ENCODE measurements around the gene CARD10.
"Not testable (repeated sequence)": the region's sequence is repeated elsewhere in the genome, so short reads cannot be mapped to it uniquely, and the experiment has no call there.

The CARD10 gene

DNA sequence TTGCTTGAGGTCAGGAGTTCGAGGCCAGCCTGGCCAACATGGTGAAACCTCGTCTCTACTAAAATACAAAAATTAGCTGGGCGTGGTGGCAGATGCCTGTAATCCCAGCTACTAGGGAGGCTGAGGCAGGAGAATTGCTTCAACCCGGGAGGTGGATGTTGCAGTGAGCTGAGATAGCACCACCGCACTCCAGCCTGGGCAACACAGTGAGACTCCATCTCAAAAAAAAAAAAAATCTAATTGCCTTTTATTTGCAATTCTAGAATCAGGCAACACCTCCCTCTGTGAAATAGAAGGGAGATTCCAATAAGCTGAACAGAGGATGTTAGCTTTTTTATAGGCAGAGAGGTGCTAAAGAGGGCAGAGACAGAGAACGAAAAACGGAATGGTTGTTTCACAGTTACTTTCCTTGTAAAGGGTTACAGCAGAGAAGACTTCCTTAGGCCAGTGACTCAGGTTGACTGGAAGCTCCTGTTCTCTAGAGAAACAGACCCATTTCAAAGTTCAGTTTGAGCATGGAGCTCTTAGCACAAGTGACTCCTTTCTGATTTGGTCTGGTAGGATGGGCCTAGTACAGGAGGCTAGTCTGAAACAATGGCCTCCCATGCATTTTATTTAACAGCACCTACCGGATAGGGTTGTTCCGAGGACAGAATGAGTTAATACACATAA lies 8.0 kb upstream of the CARD10 start:
- H3K36me3 ChIP-seq (ENCODE audit: control insufficient read depth in 1 of 2, insufficient read depth in 2 of 2, low read length in 2 of 2); H3K27me3 ChIP-seq (ENCODE audit: control insufficient read depth in 1 of 2, insufficient read depth in 2 of 2, low read length in 2 of 2); H3K9me3 ChIP-seq (ENCODE audit: control insufficient read depth in 1 of 2, low read length in 2 of 2); H3K27ac ChIP-seq (ENCODE audit: low read depth, low read length); H3K9ac ChIP-seq (ENCODE audit: low read depth in 1 of 2, low read length in 2 of 2); H3K4me3 ChIP-seq (ENCODE audit: low read depth in 1 of 2, low read length in 2 of 2): not testable (repeated sequence)
- peaks cover 17 to 19% of the 10 kb centered on the region in 2 donors for H3K4me1 ChIP-seq (ENCODE audit: control insufficient read depth in 1 of 2, insufficient read depth in 2 of 2, low read length in 2 of 2)

DNA sequence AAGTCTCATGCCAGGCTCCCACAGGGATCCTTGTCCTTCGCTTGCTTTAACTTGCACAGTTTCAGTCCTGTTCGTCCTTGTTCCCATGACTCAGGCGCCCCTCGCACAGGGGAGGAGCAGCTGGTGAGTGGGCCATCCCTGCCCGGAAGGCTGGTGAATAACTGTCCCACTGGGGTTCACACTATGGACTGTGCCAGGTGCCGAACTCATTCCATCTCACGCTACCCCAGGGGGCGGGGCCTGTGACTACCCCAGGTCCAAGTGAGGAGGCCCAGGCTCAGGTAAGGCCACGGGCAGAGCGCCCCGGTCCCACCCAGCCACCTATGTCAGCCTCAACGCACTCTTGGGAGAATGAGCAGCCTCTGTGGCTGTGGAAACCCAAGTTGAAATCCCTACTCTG lies 7.2 kb upstream of the CARD10 start:
- Histone ChIP-seq H3K9ac (ENCODE audit: low read depth in 1 of 2, low read length in 2 of 2) (no peak overlapping the region), H3K4me1 (ENCODE audit: control insufficient read depth in 1 of 2, insufficient read depth in 2 of 2, low read length in 2 of 2) (peaks cover 25% of the 10 kb centered on the region in 2 donors), H3K4me3 (ENCODE audit: low read depth in 1 of 2, low read length in 2 of 2) (no peak overlapping the region), H3K9me3 (ENCODE audit: control insufficient read depth in 1 of 2, low read length in 2 of 2) (no peaks in the 10 kb centered on the region), H3K27me3 (ENCODE audit: control insufficient read depth in 1 of 2, insufficient read depth in 2 of 2, low read length in 2 of 2) (no peaks in the 10 kb centered on the region), H3K27ac (ENCODE audit: low read depth, low read length) (no peak overlapping the region), H3K36me3 (ENCODE audit: control insufficient read depth in 1 of 2, insufficient read depth in 2 of 2, low read length in 2 of 2) (no peaks in the 10 kb centered on the region)

DNA sequence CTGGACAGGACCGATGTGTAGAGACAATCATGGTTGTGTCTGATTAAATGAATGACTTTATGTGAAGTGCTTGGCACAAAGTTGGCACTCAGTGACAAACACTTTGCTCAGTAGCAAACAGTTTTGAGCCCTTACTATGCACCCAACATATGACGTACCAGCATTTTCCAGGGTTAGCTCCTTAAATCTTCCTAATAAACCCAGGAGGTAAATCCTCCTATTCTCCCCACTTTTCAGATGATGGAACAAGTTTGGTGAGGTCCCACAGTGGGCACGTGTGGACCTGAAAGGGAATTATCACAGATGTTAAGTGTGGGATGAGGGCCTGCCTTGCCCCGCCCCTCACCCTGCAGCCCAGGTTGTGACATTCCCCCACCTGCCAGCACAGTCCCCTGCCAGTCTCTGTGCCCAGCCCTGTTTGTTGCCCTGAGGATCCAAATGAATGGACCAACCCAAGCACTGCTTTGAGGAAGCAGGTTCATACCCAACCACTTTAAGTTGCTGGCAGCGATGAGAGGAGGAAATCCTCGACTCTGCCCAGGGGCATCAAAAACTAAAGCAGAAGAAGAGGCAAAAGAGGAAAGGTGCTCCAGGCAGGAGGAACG lies 6.6 kb upstream of the CARD10 start:
- Histone ChIP-seq H3K4me1 (ENCODE audit: control insufficient read depth in 1 of 2, insufficient read depth in 2 of 2, low read length in 2 of 2) (peaks cover 30% of the 10 kb centered on the region in 2 donors), H3K4me3 (ENCODE audit: low read depth in 1 of 2, low read length in 2 of 2) (no peak overlapping the region), H3K27ac (ENCODE audit: low read depth, low read length) (no peak overlapping the region), H3K9ac (ENCODE audit: low read depth in 1 of 2, low read length in 2 of 2) (no peak overlapping the region), H3K9me3 (ENCODE audit: control insufficient read depth in 1 of 2, low read length in 2 of 2) (no peaks in the 10 kb centered on the region), H3K27me3 (ENCODE audit: control insufficient read depth in 1 of 2, insufficient read depth in 2 of 2, low read length in 2 of 2) (no peaks in the 10 kb centered on the region), H3K36me3 (ENCODE audit: control insufficient read depth in 1 of 2, insufficient read depth in 2 of 2, low read length in 2 of 2) (no peaks in the 10 kb centered on the region)

DNA sequence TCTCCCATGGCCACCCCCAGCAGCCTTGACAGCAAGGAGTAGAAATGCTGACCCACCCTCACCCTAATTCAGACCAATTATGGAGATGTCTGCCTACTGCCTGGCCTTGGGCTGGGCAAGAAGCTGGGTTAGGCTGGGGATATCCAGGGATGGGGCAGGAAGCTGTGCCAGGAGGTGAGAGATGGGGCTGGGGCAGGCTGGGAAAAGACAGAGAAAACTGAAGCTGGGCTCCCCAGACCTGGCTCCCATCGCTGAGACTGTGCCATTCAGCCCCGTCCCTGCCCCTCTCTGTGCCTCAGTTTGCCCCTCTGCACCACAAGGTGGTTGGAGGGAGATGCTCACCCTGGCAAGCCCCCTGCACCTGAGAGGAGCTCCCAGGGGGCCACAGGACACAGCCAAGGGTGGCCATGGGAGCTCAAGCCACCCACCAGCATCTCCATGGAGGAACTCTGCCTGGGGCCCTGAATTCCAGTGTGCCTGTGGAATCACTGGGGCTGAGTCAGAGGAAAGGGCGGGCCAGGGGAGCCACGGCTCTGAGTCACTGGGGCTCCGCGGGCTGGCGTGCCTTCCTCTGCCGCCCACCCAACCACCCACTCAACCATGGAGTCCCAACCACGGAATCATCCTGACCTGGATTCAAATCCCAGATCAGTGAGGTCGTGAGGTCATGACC lies 6.0 kb upstream of the CARD10 start:
- Histone ChIP-seq H3K36me3 (ENCODE audit: control insufficient read depth in 1 of 2, insufficient read depth in 2 of 2, low read length in 2 of 2) (no peaks in the 10 kb centered on the region), H3K9ac (ENCODE audit: low read depth in 1 of 2, low read length in 2 of 2) (no peak overlapping the region), H3K9me3 (ENCODE audit: control insufficient read depth in 1 of 2, low read length in 2 of 2) (no peaks in the 10 kb centered on the region), H3K4me1 (ENCODE audit: control insufficient read depth in 1 of 2, insufficient read depth in 2 of 2, low read length in 2 of 2) (peaks cover 32 to 34% of the 10 kb centered on the region in 2 donors), H3K27ac (ENCODE audit: low read depth, low read length) (no peak overlapping the region), H3K4me3 (ENCODE audit: low read depth in 1 of 2, low read length in 2 of 2) (no peak overlapping the region), H3K27me3 (ENCODE audit: control insufficient read depth in 1 of 2, insufficient read depth in 2 of 2, low read length in 2 of 2) (no peaks in the 10 kb centered on the region)

DNA sequence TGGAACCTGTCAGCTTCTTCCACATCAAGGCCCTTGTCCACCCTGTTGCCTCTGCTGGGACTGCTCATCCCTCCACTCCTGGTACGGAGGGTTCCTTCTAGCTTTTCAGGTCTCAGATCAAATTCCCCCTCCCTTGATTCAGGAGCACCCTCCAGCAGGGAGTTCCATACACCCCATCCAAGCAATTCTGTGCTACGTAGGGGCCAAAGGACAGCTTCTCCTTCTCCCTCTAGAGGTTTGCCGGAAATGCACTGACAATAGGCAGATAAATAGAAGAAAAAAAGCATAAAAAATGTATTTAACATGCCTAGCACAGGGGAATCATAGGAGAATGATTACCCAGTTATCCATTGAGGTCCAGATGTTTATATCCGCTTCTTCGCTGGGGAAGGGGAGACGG lies 3.3 kb upstream of the CARD10 start:
- Histone ChIP-seq H3K4me3 (ENCODE audit: low read depth in 1 of 2, low read length in 2 of 2) (no peak overlapping the region), H3K36me3 (ENCODE audit: control insufficient read depth in 1 of 2, insufficient read depth in 2 of 2, low read length in 2 of 2) (no peaks in the 10 kb centered on the region), H3K9me3 (ENCODE audit: control insufficient read depth in 1 of 2, low read length in 2 of 2) (no peaks in the 10 kb centered on the region), H3K27ac (ENCODE audit: low read depth, low read length) (no peak overlapping the region), H3K27me3 (ENCODE audit: control insufficient read depth in 1 of 2, insufficient read depth in 2 of 2, low read length in 2 of 2) (peaks cover 0 to 4% of the 10 kb centered on the region in 2 donors), H3K4me1 (ENCODE audit: control insufficient read depth in 1 of 2, insufficient read depth in 2 of 2, low read length in 2 of 2) (peaks cover 35% of the 10 kb centered on the region in 2 donors), H3K9ac (ENCODE audit: low read depth in 1 of 2, low read length in 2 of 2) (no peak overlapping the region)

DNA sequence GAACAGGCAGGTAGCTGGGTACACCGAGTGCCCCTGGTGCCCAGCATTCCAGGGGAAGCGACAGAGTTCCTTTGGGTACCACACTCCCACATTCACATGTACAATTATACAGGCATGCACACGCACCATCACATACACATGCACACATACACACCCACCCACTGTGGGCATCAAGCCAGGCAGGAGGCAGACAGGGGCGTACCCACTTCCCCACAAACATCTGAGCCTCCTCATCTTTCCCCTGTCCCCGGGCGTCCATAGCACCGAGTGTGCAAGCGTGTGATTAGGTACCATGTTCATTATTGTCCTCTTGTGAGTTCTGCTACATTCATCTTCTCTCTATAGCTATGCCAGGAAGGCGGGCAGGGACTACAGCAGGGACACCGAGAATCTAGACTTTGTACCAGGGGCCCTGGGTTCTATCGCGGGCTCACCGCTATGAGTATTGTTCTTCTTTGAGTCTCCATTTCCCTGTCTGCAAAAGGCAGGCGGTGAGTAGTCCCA lies 2.1 kb upstream of the CARD10 start:
- H3K27me3 ChIP-seq (ENCODE audit: control insufficient read depth in 1 of 2, insufficient read depth in 2 of 2, low read length in 2 of 2): peaks cover 0 to 4% of the 10 kb centered on the region in 2 donors
- H3K4me3 ChIP-seq (ENCODE audit: low read depth in 1 of 2, low read length in 2 of 2): no peak overlapping the region
- no peaks in the 10 kb centered on the region for H3K9me3 ChIP-seq (ENCODE audit: control insufficient read depth in 1 of 2, low read length in 2 of 2)
- no peak overlapping the region for H3K27ac ChIP-seq (ENCODE audit: low read depth, low read length)
- H3K4me1 ChIP-seq (ENCODE audit: control insufficient read depth in 1 of 2, insufficient read depth in 2 of 2, low read length in 2 of 2): peaks cover 30 to 34% of the 10 kb centered on the region in 2 donors
- H3K36me3 ChIP-seq (ENCODE audit: control insufficient read depth in 1 of 2, insufficient read depth in 2 of 2, low read length in 2 of 2): peaks cover 0 to 3% of the 10 kb centered on the region in 2 donors
- H3K9ac ChIP-seq (ENCODE audit: low read depth in 1 of 2, low read length in 2 of 2): no peak overlapping the region

DNA sequence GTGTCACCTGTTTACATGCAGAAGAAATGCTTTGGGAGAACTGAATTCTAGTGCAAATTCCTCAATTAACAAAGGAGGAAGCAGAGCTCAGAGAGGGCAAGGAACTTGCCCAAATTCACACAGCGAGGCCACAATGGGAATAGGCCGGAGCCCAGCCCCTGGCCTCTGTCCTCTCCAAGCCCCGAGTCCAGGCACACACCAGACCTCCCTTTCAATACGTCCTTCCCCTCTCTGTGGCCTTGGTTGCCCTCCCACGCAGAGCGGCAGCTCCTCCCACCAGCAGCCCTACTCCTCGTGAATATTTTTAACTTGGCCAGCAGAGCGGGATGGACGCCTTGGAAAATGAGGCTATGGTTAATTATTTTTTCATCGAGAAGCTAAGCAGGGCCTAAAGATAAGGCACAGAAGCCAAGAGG lies 1.6 kb upstream of the CARD10 start:
- Histone ChIP-seq H3K36me3 (ENCODE audit: control insufficient read depth in 1 of 2, insufficient read depth in 2 of 2, low read length in 2 of 2) (peaks cover 0 to 6% of the 10 kb centered on the region in 2 donors), H3K27me3 (ENCODE audit: control insufficient read depth in 1 of 2, insufficient read depth in 2 of 2, low read length in 2 of 2) (peaks cover 0 to 4% of the 10 kb centered on the region in 2 donors), H3K4me3 (ENCODE audit: low read depth in 1 of 2, low read length in 2 of 2) (no peak overlapping the region), H3K27ac (ENCODE audit: low read depth, low read length) (no peak overlapping the region), H3K9me3 (ENCODE audit: control insufficient read depth in 1 of 2, low read length in 2 of 2) (no peaks in the 10 kb centered on the region), H3K4me1 (ENCODE audit: control insufficient read depth in 1 of 2, insufficient read depth in 2 of 2, low read length in 2 of 2) (peaks cover 30 to 34% of the 10 kb centered on the region in 2 donors), H3K9ac (ENCODE audit: low read depth in 1 of 2, low read length in 2 of 2) (no peak overlapping the region)

DNA sequence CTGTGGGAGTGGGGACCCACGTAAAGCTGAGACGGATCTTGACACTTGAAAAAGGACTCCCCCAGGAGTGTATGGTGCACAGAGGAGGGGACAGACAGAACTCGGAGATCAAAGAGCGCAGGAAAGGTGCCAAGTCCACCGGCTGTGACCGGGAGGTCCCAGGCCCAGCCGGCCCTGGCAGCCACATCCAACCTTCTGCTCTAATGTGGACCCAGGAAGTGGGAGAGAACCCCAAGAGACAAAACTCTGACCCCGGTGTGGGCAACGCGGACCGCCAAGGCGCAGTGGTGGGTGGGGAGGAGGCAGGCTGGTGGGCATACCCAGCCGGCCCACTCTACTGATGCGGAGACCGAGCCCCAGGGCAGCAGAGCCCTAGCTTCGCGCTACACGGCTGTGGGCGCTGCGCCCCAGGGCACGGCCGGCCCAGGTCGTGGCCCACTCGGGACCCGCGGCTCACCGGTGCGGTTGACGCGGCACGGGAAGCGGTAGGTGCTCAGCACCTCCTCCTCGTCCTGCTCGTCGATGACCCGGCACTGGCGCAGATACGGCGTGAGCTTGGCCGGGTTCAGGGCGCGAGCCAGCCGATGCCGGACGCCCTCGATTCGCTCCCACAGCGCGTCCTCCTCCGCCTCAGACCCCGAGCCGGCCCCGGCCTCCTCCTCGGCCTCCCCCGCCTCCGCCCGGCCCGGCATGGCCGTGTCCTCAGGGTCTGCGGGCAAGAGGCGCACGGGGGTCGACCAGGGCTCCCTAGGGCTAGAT lies 527 bp downstream of the CARD10 start:
- Histone ChIP-seq H3K27ac (ENCODE audit: low read depth, low read length) (peak overlapping the region; percentile 77), H3K36me3 (ENCODE audit: control insufficient read depth in 1 of 2, insufficient read depth in 2 of 2, low read length in 2 of 2) (peaks cover 9 to 21% of the 10 kb centered on the region in 2 donors), H3K4me3 (ENCODE audit: low read depth in 1 of 2, low read length in 2 of 2) (peak overlapping the region; percentile 80 to 83), H3K27me3 (ENCODE audit: control insufficient read depth in 1 of 2, insufficient read depth in 2 of 2, low read length in 2 of 2) (peaks cover 0 to 4% of the 10 kb centered on the region in 2 donors), H3K9me3 (ENCODE audit: control insufficient read depth in 1 of 2, low read length in 2 of 2) (no peaks in the 10 kb centered on the region), H3K9ac (ENCODE audit: low read depth in 1 of 2, low read length in 2 of 2) (peak overlapping the region; percentile 83 to 84), H3K4me1 (ENCODE audit: control insufficient read depth in 1 of 2, insufficient read depth in 2 of 2, low read length in 2 of 2) (peaks cover 25 to 34% of the 10 kb centered on the region in 2 donors)

DNA sequence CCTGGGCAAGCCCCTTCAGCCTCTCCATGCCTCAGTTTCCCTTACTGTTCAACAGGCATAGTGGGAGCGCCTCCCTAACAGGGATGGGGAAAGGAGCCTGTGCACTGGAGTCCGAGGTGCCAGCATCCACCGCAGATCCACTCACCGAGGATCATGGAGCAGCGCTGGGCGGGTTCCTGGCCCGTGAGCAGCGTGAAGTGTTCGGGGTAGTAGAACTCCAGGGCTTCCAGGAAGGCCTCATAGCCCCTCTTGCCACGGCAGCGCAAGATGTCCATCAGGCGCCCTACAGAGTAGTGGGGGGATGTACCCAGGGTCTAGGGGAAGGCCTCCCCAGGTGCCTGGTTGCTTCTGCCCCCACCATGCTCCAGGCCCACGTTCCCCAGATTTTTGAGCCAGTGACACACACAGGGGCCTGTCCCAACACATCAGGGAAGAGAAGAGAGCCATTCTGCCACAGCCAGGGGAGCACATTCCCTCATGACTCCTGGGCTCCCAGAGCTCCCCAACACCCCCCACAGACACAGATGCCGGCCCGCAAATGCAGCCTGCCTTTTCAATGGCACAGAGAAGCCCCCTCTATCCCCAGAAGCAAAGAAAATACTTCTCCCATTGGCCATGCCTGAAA lies 1.3 kb downstream of the CARD10 start:
- Histone ChIP-seq H3K27ac (ENCODE audit: low read depth, low read length) (peak overlapping the region; percentile 27), H3K9ac (ENCODE audit: low read depth in 1 of 2, low read length in 2 of 2) (peak overlapping the region; percentile 83 to 84), H3K27me3 (ENCODE audit: control insufficient read depth in 1 of 2, insufficient read depth in 2 of 2, low read length in 2 of 2) (peaks cover 0 to 4% of the 10 kb centered on the region in 2 donors), H3K36me3 (ENCODE audit: control insufficient read depth in 1 of 2, insufficient read depth in 2 of 2, low read length in 2 of 2) (peaks cover 9 to 21% of the 10 kb centered on the region in 2 donors), H3K4me3 (ENCODE audit: low read depth in 1 of 2, low read length in 2 of 2) (peak overlapping the region; percentile 80 to 83), H3K4me1 (ENCODE audit: control insufficient read depth in 1 of 2, insufficient read depth in 2 of 2, low read length in 2 of 2) (peaks cover 33 to 34% of the 10 kb centered on the region in 2 donors), H3K9me3 (ENCODE audit: control insufficient read depth in 1 of 2, low read length in 2 of 2) (no peaks in the 10 kb centered on the region)

Measured in duodenal mucosa (tissue), 2 donors.